Non-pigmented ciliary epithelial cell (primary cell): ENCODE measurements around the gene SLC6A20.

ENCODE experiments used
- DNase-seq: peaks from one replicate; pipeline ENCODE4 v3.0.0-alpha.2; 2010; ENCODE audit warnings: low read depth

The SLC6A20 gene

DNA sequence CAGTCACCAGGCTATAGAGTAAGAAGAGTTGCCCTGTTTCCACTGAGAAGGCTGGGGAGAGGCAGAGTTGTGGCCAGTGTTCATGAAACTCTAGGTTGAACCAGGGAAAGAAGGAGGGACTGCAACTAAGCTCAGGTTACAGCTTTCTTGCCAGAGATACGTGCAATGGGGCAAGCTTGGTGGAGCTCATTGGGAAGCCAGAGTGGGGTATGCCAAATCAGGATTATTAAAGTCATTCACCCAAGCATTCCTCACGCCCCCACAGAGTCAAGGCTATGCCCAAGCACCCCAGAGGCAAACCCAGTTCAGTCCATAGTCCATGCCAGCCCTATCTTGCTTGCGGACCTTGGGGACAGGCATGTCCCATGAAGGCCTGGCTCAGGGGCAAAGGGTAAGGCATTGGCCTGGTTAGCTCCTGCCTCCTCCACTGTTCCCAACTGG is 17.6 kb downstream of the SLC6A20 start:
- DNase-seq = no peak

DNA sequence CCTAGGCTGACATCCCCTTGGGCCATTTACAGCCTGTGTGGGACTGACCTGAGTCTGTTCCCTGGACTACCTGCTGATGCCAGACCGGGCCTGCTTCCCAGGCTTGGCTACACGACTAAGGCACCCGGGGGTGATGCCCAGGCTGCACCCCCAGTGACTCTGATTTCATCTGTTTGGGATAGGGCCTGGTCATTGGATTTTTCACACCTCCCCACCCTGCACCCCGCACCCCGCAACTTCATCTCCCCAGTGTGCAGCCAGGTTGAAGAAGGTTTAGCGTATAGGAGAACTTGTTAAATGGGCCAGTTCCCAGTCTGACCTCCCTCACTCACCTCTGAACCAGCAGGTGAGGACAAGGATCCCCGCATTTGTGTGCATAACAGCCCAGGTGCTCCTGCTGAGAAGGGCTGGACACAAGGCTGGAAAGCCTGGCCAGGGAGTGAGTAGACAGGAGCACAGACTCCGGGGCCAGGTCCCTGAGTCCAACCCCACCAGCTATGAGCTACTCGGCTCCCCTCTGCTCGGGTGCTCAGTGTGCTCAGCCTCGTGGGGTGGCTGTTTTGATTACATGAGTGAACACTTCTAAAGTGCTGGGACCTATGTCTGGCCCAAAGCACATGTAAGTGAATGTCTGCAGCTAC is 18.5 kb downstream of the SLC6A20 start:
- no peak for DNase-seq

DNA sequence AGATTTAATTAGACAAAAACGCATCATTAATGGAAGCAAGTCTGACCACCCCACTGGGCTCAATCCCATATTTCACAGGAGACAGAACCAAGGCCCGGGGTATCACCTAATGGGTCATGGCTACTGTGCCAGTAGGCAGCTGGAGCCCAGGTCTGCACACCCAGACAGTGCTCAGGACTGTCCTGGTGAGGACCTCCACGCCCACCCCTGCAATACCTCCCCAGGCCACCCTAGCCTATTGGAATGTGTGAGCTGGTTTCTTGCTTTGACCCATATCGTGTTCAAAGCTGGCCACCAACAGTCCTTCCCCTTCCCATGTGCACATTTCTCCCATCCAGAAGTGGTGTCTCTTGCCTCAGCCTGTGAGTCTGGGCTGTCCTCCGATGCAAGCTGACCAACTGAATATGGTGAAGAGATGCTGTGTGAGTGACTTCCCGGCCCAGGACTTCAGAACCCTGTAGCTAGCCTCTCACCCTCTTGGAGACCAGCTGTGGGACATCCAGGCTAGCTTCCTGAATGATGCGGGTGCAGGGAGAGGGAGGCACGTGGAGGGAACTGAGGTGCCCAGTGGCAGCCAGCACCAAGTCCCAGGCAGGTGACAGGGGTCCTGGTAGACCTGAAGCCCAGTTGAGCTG is 19.1 kb downstream of the SLC6A20 start:
- no peak for DNase-seq

- DNase-seq = no peak
These were observed 19.7 kb downstream of the SLC6A20 start for GRCh38 chr3:45776611-45777010.

GRCh38 chr3:45776301-45776595 is 20.1 kb downstream of the SLC6A20 start:
- DNase-seq = no peak

- DNase-seq = no peak
These were observed 20.6 kb downstream of the SLC6A20 start for GRCh38 chr3:45775571-45776300.

DNA sequence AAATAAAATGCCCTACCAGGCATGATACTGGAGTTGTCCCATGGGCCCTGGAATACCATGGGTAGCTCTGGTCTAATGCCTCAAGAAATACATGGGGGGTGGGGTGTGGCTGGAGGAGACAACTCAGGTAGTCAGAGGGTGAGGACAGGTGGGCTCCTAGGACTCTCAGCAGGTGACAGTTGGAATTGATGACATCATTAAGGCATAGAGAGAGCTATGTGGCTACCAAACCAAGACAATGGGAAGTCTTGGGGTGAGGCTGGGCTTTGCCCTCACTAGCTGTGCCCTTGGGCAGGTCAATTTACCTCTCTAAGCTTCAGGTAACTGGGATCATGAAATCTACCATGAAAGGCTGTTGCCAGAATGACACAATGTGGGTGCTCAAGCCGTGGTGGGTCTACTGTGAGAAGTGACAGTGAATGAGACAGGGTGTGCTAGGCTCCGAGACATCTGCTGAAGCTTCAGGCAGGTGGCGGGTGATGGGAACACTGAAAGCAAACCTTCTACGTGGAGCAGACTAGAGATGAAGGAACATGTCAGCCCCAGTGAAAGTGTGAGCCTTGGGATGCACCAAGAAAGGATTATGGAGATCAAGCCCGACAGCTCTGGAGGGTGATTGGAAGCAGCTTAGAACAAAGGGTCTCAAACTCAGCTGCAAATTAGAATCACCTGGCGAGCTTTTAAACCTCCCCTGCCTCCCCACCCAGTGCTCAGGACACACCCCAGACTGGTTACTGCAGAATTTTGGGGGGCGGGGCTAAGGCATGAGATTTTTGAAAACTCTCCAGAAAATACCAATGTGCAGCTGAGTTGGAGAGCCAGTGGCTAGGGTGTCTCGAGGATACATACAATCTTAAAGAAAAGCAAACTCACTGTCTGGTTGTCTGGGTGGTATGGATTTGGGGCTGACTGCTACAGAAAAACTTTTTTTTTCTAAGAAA is 21.5 kb downstream of the SLC6A20 start:
- no peak for DNase-seq

GRCh38 chr3:45773714-45774449 is 22.5 kb downstream of the SLC6A20 start:
- no peak for DNase-seq

DNA sequence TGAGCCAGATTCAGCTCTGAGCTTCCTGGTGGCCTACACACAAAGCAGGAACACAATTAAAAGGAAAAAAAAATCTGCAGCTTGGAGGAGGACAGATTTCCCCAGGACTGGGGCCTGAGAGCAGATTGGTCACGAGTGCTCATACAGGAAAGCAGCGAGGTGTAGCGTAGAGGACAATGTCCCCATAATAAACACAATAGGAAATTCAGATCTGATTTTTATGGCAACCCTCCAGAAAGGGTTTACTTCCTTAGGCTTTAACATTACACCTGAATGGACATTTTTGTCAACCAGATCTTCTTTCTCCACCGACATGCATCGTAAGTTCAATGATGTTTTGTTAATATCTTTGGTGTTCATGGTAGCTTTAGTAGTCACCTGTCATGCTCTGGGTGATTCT is 23.3 kb downstream of the SLC6A20 start:
- DNase-seq = no peak

DNA sequence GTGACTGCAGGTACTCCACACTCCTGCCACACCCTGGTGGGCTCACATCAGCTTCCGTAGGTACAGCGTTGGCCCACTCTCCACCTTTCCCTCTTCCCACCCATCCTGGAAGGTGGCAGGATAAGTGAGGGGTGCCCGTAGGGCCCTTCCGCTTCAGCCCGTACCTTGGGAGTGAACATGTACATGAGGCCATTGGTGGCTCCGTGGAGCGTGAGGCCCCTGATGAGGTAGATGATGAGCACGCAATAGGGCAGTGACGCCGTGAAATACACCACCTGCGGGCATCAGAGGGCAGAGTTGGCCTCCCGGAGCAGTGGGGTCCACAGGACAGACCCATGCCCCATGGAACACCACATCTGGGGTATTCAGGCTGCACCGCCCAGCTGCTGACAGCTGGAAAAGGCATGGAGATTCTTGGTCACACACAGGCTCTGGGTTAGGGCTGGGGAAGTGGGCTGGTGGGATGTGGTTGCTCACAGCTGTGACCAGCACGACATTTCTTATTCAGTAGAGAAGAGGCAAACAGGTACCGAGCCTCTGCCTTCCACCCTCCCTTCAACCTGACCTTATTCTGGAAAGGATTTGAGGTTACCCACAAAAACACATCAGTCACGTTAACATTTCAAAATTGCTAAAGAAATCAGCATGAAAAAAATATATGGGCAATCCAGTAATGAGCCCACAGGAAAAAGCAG is 23.8 kb downstream of the SLC6A20 start:
- no peak for DNase-seq

GRCh38 chr3:45771831-45772230 is 24.5 kb downstream of the SLC6A20 start:
- DNase-seq = no peak

- no peak for DNase-seq
These were observed 25.1 kb downstream of the SLC6A20 start for GRCh38 chr3:45771166-45771775.

DNA sequence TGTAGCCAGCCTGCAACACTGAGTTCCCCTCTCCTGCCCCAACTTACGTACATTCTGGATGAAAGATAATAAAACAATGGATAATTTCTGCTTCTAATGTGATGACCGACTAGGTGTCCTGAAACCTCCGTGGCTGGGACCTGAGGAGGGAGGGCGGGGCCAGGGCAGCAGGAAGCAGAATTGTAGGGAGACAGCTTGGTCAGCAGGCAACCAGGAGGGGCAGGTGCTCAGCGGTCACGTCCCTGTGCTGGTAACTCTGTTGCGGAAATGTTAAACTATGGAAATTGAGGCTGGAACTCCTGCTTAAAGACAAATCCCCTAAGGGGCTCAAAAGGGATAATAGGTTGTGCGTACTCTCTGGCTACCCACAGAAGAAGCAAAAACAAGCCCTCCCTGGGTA is 30.4 kb downstream of the SLC6A20 start:
- no peak for DNase-seq

DNA sequence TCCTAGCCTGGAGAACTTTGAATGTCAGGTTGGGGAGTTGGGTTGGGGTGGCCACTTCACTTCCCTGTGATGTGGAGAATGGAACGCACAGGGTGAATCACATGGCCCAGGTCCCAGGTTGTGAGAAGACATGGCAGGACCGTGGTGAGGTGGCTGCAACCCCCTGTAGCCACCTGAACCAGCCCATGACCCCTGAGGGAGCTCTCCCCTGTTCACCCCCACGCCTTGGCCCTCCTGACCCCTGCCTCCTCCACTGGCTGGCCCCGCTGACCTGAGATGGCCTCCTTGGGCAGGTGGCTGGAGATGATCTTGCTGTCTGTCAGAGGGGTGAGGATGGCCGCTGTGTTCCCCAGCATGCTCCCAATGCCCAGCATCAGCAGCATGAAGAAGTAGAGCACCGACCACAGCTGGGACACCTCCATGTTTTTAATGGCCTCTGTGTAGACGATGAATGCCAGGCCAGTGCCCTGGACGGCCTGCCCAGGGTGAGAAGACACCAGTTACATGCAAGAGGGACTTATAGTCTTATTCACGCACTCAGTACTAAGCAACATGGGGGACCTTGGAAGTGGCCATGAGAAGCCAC is 31.0 kb downstream of the SLC6A20 start:
- DNase-seq = no peak

- no peak for DNase-seq
These were observed 33.0 kb downstream of the SLC6A20 start for GRCh38 chr3:45763303-45763675.

DNA sequence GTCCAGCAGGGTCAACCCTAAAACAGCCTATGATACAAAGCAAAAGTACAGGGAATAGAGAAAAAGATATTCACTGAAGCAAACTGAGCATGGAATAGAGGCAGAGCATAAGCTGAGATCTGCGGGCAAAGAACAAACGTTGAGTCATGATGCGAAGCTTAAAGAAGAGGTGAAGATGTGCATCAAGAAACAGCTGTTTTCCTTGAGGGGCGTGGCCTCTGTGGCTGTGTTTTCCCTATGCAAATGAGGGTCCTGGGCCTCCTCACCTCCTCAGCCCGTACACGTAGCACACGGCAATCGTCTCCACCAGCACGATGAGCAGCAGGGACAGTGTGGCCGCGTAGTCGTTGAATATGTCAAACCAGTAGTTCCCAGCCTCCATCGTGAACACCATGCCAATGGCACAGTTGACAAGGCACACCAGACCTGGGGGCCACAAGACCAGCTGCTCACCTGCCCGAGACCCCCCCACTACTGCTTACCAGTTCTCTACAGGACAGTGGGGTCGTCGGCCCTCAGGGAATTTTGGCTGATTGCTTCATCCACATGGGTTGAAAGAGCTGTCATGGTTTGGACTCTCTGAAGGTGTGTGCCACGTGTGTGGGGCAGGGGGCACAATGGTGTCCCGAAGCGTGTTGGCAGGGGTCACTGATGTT is 33.6 kb downstream of the SLC6A20 start:
- no peak for DNase-seq

DNA sequence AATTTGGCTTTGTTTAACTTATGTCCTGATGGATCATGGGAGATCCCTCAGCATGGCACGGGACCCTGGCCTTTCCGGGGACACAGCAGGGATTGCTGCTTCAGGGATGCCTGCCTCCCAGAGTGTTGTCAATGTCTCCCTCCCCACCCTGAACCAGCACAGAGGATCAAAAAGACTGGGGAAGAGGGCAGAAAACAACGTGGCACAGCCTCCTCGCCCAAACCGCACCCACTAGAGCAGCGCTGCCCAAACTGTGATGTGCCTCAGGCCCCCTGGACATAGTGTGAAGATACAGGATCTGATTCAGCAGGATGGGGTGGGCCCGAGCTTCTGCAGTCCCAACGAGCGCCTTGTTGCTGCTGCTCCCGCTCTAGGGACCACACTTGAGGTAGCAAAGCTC is 34.5 kb downstream of the SLC6A20 start:
- no peak for DNase-seq

DNA sequence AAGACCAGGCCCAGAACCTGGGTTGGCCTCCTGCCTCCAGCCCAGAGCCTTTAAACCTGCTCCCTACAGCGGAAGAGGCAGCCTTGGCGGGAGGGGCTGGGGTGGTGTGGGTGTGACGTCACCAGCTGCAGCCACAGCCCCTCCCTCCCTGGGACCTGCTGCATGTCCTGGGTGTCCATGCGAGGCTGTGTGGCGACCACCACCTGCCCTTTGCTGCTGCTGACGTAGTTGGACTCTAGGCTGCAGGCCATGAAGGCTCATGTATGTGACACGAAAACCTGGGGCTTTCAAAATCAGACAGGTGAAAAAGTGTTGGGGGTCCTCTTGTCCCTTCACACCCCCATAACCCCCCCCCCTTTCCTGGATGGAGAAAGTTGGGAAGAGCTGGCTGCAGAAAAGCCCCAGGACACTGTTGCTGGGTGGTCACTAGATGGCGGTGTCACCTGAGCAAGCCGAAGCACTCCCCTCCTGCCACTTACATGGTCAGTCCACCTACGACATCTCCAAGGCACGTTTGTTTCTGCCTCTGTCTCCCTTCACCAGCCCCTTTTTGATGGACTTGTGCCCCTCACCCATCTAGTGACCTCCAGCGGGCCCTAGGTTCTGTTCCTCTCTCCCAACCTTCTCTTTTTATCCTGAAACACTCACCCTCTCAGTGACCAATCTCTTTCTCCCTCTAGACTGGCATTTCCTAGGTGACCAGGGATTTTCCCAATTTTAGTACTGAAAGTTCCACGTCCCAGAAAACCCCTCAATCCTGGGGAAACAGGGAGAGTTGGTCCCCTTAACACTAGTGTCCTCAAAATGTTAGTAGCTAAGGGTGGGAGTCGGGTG is 35.2 kb downstream of the SLC6A20 start:
- DNase-seq = peak; percentile 23

GRCh38 chr3:45759851-45760250 is 36.5 kb downstream of the SLC6A20 start:
- no peak for DNase-seq
